RWPE2 (cell line): Measurements from ENCODE around the gene BAZ1A.
"Not testable (repeated sequence)": the region's sequence is repeated elsewhere in the genome, so short reads cannot be mapped to it uniquely, and the experiment has no call there.

Source experiments
- ATAC-seq: fragments of 200-7000 bp; cut with Tn5 transposase; 3 replicates; pipeline ENCODE4 v1.9.1; 2021; ENCODE audit warnings: low read depth
- DNase-seq: peaks from one replicate; pipeline ENCODE4 v3.0.0-alpha.2; 2020; ENCODE audit warnings: low spot score
- H3K27ac ChIP-seq: fragments of 450-650 bp; 2 replicates; pipeline ENCODE4 v1.5.1; 2017; ENCODE audit warnings: mild to moderate bottlenecking; ENCODE audit not compliant: poor library complexity, severe bottlenecking
- H3K27me3 ChIP-seq: fragments of 250-450 bp; sonication (Bioruptor Pico); 2 replicates; pipeline ENCODE4 v1.5.1; 2021; ENCODE audit warnings: mild to moderate bottlenecking, moderate library complexity; ENCODE audit not compliant: insufficient read depth, poor library complexity, severe bottlenecking
- H3K36me3 ChIP-seq: fragments of 250-450 bp; sonication (Bioruptor Pico); 2 replicates; pipeline ENCODE4 v1.5.1; 2020; ENCODE audit warnings: low read depth, mild to moderate bottlenecking, moderate library complexity
- H3K4me1 ChIP-seq: fragments of 250-450 bp; sonication (Bioruptor Pico); 2 replicates; pipeline ENCODE4 v1.5.1; 2021; ENCODE audit warnings: mild to moderate bottlenecking, moderate library complexity; ENCODE audit not compliant: insufficient read depth, poor library complexity, severe bottlenecking
- H3K4me3 ChIP-seq: fragments of 250-450 bp; sonication (Bioruptor Pico); 2 replicates; pipeline ENCODE4 v1.5.1; 2021; ENCODE audit warnings: mild to moderate bottlenecking, moderate library complexity; ENCODE audit not compliant: severe bottlenecking
- H3K9me3 ChIP-seq: fragments of 250-450 bp; sonication (Bioruptor Pico); 2 replicates; pipeline ENCODE4 v1.5.1; 2021; ENCODE audit warnings: mild to moderate bottlenecking, moderate library complexity; ENCODE audit not compliant: severe bottlenecking
- TF ChIP-seq, protein P1 (sequence below): fragments of 450-650 bp; IDR thresholded peaks from one replicate; pipeline ENCODE4 v1.5.1; 2017; ENCODE audit warnings: mild to moderate bottlenecking, moderate library complexity; ENCODE audit not compliant: poor library complexity, severe bottlenecking

Gene BAZ1A

DNA sequence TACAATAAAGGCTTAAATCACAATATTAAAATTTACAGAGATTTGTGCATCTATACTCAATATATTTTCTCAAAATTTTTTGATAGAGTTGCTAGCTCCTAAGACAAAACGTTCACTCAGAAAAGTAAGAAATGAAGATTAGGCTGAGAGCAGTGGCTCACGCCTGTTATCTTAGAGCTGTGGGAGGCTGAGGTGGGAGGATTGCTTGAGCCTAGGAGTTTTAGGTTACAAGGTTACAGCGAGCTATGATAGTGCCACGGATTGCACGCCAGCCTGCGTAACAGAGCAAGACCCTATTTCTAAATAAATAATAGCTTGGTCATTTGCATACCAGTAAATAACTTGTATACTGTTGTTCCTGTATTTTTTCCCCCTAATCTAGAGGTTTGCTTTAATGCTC lies 125.8 kb downstream of the BAZ1A start:
- Histone ChIP-seq H3K27me3 (no peaks in the 10 kb centered on the region), H3K4me3 (no peak overlapping the region), H3K9me3 (no peaks in the 10 kb centered on the region), H3K27ac (no peak overlapping the region), H3K4me1 (no peaks in the 10 kb centered on the region), H3K36me3 (peaks cover 18% of the 10 kb centered on the region)
- no peak for ATAC-seq
- no peak for DNase-seq
- TF ChIP-seq, protein P1, sequence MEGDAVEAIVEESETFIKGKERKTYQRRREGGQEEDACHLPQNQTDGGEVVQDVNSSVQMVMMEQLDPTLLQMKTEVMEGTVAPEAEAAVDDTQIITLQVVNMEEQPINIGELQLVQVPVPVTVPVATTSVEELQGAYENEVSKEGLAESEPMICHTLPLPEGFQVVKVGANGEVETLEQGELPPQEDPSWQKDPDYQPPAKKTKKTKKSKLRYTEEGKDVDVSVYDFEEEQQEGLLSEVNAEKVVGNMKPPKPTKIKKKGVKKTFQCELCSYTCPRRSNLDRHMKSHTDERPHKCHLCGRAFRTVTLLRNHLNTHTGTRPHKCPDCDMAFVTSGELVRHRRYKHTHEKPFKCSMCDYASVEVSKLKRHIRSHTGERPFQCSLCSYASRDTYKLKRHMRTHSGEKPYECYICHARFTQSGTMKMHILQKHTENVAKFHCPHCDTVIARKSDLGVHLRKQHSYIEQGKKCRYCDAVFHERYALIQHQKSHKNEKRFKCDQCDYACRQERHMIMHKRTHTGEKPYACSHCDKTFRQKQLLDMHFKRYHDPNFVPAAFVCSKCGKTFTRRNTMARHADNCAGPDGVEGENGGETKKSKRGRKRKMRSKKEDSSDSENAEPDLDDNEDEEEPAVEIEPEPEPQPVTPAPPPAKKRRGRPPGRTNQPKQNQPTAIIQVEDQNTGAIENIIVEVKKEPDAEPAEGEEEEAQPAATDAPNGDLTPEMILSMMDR = no peak

DNA sequence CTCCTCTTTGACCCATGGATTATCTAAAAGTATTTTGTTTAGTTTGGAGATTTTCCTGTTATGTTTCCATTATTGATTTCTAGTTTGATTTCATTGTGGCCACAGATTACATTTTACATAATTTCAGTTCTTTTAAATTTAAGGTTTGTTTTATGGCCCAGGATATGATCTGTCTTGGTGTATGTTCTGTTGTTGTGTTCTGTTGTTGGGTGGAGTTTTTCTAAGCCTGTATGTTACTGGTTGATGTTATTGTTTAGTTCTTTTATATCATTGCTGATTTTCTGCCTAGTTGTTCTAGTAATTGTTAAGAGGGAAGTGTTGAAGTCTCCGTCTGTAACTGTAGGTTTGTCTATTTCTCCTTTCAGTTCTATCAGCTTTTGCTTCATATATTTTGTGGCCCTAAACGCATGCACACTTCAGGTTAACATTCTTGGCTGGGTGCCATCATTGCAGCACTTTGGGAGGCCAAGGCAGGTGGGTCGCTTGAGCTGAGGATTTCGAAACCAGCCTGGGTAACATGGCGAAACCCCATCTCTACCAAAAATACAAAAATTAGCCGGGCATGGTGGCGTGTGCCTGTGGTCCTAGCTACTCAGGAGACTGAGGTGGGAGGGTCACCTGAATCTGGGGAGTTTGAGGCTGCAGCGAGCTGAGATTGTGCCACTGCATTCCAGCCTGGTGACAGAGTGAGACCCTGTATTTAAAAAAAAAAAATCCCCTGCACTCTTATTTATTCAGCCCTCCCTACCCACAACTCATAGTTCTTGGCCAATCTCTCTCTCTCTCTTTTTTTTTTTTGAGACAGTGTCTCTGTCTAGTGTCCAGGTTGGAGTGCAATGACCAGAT lies 132.7 kb downstream of the BAZ1A start:
- no peaks in the 10 kb centered on the region for H3K27me3 ChIP-seq
- no peaks in the 10 kb centered on the region for H3K36me3 ChIP-seq
- H3K4me3 ChIP-seq = no peak overlapping the region
- TF ChIP-seq, protein P1 = no peak
- no peaks in the 10 kb centered on the region for H3K4me1 ChIP-seq
- DNase-seq (no peak), ATAC-seq (no peak)
- no peak overlapping the region for H3K27ac ChIP-seq
- no peaks in the 10 kb centered on the region for H3K9me3 ChIP-seq

DNA sequence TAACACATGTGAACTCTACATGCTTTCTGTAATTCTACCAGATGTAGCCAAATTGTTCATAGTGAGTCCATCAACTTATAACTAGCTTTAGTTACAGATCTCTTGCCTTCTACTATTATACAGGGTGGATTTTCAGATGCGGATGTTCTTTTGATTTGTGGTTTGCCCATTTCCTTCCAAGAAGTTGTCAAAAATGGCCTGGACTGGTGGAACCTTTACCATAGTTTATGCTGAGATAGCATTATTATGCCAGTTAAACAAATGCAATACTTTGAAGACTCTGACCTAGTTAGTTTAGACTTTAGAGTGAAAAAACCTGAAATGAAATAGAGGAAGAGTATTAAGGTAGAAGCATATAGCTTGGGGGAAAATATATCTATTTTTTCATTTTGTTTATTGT lies 133.3 kb downstream of the BAZ1A start:
- ATAC-seq = no peak

DNA sequence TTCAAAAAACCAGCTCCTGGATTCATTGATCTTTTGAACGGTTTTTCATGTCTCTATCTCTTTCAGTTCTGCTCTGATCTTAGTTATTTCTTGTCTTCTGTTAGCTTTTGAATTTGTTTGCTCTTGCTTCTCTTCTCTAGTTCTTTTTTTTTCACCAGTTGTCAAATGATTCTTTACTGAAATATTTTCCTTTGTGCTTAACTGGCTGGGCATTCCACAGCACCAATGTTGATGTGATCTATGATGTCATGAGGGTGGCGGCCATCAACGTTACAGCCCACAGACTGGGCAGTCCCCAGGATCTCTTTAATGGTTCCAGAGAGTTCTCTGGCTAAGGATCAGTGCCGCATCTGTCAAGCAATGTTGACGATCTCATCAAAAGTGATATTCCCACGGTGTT lies 135.0 kb downstream of the BAZ1A start:
- H3K27ac ChIP-seq, H3K9me3 ChIP-seq, ATAC-seq, H3K36me3 ChIP-seq, H3K4me3 ChIP-seq, H3K27me3 ChIP-seq, DNase-seq, H3K4me1 ChIP-seq: not testable (repeated sequence)

More for the DNA sequence above, 133.3 kb downstream of the BAZ1A start:
- Histone ChIP-seq H3K27me3 (no peaks in the 10 kb centered on the region), H3K4me1 (no peaks in the 10 kb centered on the region), H3K36me3 (no peaks in the 10 kb centered on the region), H3K4me3 (no peak overlapping the region), H3K9me3 (no peaks in the 10 kb centered on the region), H3K27ac (no peak overlapping the region)
- no peak for DNase-seq
- TF ChIP-seq, protein P1 = no peak

DNA sequence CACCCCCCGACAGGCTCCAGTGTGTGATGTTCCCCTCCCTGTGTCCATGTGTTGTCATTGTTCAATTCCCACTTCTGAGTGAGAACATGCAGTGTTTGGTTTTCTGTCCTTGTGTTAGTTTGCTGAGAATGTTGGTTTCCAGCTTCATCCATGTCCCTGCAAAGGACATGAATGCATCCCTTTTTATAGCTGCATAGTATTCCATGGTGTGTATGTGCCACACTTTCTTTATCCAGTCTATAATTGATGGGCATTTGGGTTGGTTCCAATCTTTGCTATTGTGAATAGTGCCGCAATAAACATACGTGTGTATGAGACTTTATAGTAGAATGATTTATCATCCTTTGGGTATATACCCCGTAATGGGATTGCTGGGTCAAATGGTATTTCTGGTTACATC lies 138.1 kb downstream of the BAZ1A start:
- H3K36me3 ChIP-seq, H3K27ac ChIP-seq, H3K9me3 ChIP-seq, ATAC-seq, DNase-seq, H3K27me3 ChIP-seq, H3K4me3 ChIP-seq: not testable (repeated sequence)
- peaks cover 18% of the 10 kb centered on the region for H3K4me1 ChIP-seq

DNA sequence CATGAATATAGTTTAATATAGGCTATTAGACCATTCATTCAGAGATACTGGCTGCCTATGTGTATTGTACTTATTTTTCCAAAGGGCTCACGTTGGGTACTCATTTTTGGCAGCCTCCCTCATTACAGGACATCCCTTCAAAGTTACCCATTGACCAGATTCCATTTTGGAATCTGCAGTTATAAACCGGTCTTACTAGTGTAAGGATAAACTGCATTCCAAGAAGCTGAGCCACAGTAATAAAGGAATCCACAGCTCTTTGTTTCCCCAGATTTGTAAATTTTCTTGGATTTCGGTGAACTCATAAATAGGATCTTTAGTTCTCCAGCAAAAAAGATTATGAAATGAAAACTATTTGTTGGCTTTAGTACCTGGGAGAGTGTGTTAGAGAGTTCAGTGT lies 141.9 kb downstream of the BAZ1A start:
- H3K9me3 ChIP-seq = no peaks in the 10 kb centered on the region
- no peak for DNase-seq
- H3K27me3 ChIP-seq = no peaks in the 10 kb centered on the region
- H3K4me1 ChIP-seq = peaks cover 18% of the 10 kb centered on the region
- no peaks in the 10 kb centered on the region for H3K36me3 ChIP-seq
- H3K4me3 ChIP-seq = no peak overlapping the region
- peak; percentile 98 for ATAC-seq
- TF ChIP-seq, protein P1 = no peak
- peak overlapping the region; percentile 69 for H3K27ac ChIP-seq
